OCI-LY3 (cell line): ENCODE results near the gene MCOLN2.

ENCODE experiments used
- H2AFZ ChIP-seq: fragments of 200-600, 300-600 bp; shearing (Covaris generic); 2 replicates; pipeline ENCODE4 v1.6.0; 2014; ENCODE audit warnings: antibody characterized with exemption, low read depth, low read length
- H3K27ac ChIP-seq: fragments of 200-600, 300-600 bp; sonication (generic); 2 replicates; pipeline ENCODE4 v1.5.1; 2014; ENCODE audit warnings: mild to moderate bottlenecking, low read length, moderate library complexity, mixed read lengths
- H3K27me3 ChIP-seq: fragments of 200-600, 300-600 bp; sonication (generic); 2 replicates; pipeline ENCODE4 v1.6.1; 2014; ENCODE audit warnings: low read depth, low read length, mixed read lengths
- H3K36me3 ChIP-seq: fragments of 200-600, 300-600 bp; sonication (generic); replicated peaks from 2 replicates; pipeline ENCODE3; 2014; ENCODE audit warnings: low read depth, low read length, mixed read lengths
- H3K4me1 ChIP-seq: fragments of 300-600, 200-600 bp; sonication (generic); 2 replicates; pipeline ENCODE4 v1.6.1; 2014; ENCODE audit warnings: low read length, mixed read lengths
- H3K4me2 ChIP-seq: fragments of 200-600, 300-600 bp; sonication (generic); 2 replicates; pipeline ENCODE4 v1.6.1; 2014; ENCODE audit warnings: low read length, mixed read lengths
- H3K4me3 ChIP-seq: fragments of 300-600, 200-600 bp; sonication (generic); 2 replicates; pipeline ENCODE4 v1.5.1; 2014; ENCODE audit warnings: antibody characterized with exemption, mild to moderate bottlenecking, low read length, moderate library complexity
- H3K79me2 ChIP-seq: fragments of 300-600, 200-600 bp; shearing (Covaris generic); 2 replicates; pipeline ENCODE4 v1.6.1; 2014; ENCODE audit warnings: mild to moderate bottlenecking, low read length, mixed read lengths
- H3K9ac ChIP-seq: fragments of 300-600, 200-600 bp; shearing (Covaris generic); 2 replicates; pipeline ENCODE4 v1.6.0; 2014; ENCODE audit warnings: mild to moderate bottlenecking, low read length, moderate library complexity
- H3K9me3 ChIP-seq: fragments of 200-600, 300-600 bp; shearing (Covaris generic); 2 replicates; pipeline ENCODE4 v1.6.1; 2014; ENCODE audit warnings: low read length, mixed read lengths; ENCODE audit not compliant: insufficient read depth
- H4K20me1 ChIP-seq: fragments of 200-600, 300-600 bp; sonication (generic); 2 replicates; pipeline ENCODE4 v1.6.1; 2016; ENCODE audit warnings: low read length, mixed read lengths; ENCODE audit not compliant: insufficient read depth
- EZH2phosphoT487 ChIP-seq: fragments of 200-600 bp; shearing (Covaris generic); IDR thresholded peaks from 2 replicates; pipeline ENCODE4 v1.6.1; 2018; ENCODE audit warnings: antibody characterized with exemption, mixed run types, low read depth
- TF ChIP-seq, protein P1 (sequence below): fragments of 200-600, 300-600 bp; sonication (generic); IDR thresholded peaks from 2 replicates; pipeline ENCODE4 v1.5.1; 2014; ENCODE audit warnings: antibody characterized with exemption, low read length, low read depth

Gene MCOLN2

DNA sequence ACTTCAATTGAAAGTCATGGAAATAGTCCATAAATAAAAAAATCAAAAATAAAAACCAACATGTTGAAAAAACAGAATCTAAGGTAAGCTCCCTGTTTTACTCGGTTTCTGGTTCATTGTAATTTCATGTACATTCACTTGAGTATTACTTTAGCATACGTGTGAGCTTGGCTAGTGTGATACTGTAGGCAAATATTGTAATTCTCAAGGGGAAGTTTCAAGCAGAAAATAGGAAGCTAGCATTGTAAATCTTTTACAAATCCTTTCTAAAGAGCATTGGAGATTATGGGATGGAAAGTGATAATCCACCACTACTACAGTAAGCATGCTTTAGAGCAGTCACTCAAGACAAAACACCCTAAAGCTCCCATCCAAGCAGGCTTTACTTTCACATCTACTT lies 100.6 kb downstream of the MCOLN2 start:
- peaks cover 11% of the 10 kb centered on the region for H3K4me1 ChIP-seq
- no peak overlapping the region for H2AFZ ChIP-seq
- TF ChIP-seq, protein P1, sequence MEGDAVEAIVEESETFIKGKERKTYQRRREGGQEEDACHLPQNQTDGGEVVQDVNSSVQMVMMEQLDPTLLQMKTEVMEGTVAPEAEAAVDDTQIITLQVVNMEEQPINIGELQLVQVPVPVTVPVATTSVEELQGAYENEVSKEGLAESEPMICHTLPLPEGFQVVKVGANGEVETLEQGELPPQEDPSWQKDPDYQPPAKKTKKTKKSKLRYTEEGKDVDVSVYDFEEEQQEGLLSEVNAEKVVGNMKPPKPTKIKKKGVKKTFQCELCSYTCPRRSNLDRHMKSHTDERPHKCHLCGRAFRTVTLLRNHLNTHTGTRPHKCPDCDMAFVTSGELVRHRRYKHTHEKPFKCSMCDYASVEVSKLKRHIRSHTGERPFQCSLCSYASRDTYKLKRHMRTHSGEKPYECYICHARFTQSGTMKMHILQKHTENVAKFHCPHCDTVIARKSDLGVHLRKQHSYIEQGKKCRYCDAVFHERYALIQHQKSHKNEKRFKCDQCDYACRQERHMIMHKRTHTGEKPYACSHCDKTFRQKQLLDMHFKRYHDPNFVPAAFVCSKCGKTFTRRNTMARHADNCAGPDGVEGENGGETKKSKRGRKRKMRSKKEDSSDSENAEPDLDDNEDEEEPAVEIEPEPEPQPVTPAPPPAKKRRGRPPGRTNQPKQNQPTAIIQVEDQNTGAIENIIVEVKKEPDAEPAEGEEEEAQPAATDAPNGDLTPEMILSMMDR = no peak
- TF ChIP-seq EZH2phosphoT487 = no peak
- H3K27ac ChIP-seq = no peak overlapping the region
- H3K4me2 ChIP-seq = peak overlapping the region; percentile 18
- no peaks in the 10 kb centered on the region for H3K79me2 ChIP-seq
- H4K20me1 ChIP-seq = no peaks in the 10 kb centered on the region
- no peak overlapping the region for H3K9ac ChIP-seq
- no peaks in the 10 kb centered on the region for H3K9me3 ChIP-seq
- H3K36me3 ChIP-seq = no peaks in the 10 kb centered on the region
- H3K27me3 ChIP-seq = no peaks in the 10 kb centered on the region
- H3K4me3 ChIP-seq = no peak overlapping the region

DNA sequence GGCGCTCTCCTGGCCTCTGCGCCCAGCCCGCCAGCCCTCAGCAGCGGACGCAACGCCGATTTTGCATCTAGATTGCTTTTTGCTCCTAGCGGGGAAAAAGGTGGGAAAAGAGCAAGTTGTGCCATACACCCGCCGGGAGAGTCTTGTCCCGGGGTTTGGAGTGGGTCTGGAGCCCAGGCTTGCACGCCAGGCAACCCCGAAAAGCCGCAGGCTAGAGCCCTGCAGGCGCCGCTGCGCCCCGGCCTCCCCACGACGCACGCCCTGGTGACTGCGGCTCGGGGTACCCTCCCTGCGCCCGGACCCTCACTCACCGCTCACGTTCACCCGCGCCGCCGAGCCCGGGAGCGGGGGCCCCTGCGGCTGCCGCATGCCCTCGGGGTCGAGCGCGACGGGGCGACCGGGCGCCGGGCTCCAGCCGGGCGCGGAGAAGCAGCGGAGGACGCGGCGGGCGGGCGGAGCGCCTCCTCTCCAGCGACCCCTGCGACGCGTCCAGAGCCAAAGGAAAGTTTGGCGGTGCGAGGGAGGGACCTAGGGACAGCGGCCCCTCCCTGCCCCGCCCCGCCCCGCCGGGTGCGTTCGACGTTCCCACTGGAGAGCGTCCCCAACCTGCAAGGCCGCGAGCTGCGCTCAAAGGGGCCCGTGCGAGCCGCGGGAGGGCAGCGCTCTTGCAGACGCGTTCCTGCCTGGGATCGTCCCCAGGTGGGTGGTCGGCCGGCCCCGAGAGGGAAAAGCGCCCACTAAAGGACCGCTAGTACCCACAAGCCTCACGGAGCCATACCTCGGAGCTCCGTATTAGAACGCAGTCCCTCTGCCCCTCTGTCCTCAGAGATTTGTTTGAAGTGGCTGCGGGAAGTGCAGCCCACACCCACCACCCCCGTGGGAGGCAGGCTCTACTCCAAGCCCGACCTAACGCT lies 104.0 kb downstream of the MCOLN2 start, which contains the start of gene LPAR3:
LPAR3 (minus strand) TSS at position 502 of the 914 bp plus-strand sequence. CDS start 27,086 bp downstream, outside the sequence.
- TF ChIP-seq EZH2phosphoT487 = no peak
- TF ChIP-seq, protein P1 = no peak
- Histone ChIP-seq H3K36me3 (no peaks in the 10 kb centered on the region), H2AFZ (no peak within 1 kb of the TSS), H3K4me2 (no peak within 1 kb of the TSS), H3K9ac (no peak within 1 kb of the TSS), H3K4me3 (no peak within 1 kb of the TSS), H4K20me1 (no peaks in the 10 kb centered on the region), H3K27ac (no peak within 1 kb of the TSS), H3K79me2 (no peaks in the 10 kb centered on the region), H3K4me1 (peaks cover 11% of the 10 kb centered on the region), H3K27me3 (no peaks in the 10 kb centered on the region), H3K9me3 (no peaks in the 10 kb centered on the region)

DNA sequence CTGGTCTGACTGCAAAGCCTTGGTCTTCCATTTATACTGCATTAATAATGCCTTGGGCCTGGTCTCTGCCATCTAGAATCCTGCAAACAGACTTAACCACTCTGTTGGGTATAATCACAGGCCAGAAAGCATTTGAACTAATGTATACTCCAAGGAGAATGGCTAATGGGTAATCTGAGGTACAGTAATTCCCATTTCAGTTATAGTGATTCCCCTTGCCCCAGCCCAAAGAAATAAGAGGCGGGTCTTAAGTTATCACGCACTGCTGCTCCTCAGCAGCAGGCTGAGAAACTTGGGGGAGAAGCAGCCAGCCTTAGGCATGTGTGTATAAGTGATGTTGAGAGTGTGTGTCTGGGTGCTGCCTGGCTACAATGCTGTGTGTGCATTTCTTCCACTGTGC lies 106.3 kb downstream of the MCOLN2 start:
- Histone ChIP-seq H3K4me2 (no peak overlapping the region), H3K4me3 (no peak overlapping the region), H3K9me3 (no peaks in the 10 kb centered on the region), H3K9ac (no peak overlapping the region), H3K79me2 (no peaks in the 10 kb centered on the region), H3K27me3 (no peaks in the 10 kb centered on the region), H4K20me1 (no peaks in the 10 kb centered on the region), H2AFZ (no peak overlapping the region), H3K27ac (no peak overlapping the region), H3K36me3 (no peaks in the 10 kb centered on the region), H3K4me1 (no peaks in the 10 kb centered on the region)
- TF ChIP-seq, protein P1 = no peak

DNA sequence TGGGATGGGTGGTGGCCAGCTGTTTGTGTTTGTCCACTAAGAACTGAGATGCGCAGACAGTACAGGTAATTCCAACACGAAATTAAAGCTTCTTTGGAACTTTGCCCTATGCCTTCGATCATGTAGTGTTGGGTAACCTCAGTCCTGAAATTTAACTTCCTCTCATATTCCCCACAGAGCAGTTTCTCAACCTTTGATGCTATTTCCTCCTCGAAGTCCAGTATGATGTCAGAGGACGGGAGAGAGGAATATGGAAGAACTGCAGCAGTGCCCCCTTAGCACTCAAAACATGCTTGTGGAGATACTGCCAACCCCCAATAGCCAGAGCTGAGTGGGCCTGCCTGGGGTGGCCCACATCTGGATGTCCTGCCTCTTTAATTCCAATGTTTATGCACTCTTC lies 107.5 kb downstream of the MCOLN2 start:
- H3K27ac ChIP-seq = no peak overlapping the region
- no peaks in the 10 kb centered on the region for H3K79me2 ChIP-seq
- no peaks in the 10 kb centered on the region for H3K9me3 ChIP-seq
- no peaks in the 10 kb centered on the region for H4K20me1 ChIP-seq
- H3K36me3 ChIP-seq = no peaks in the 10 kb centered on the region
- no peak overlapping the region for H3K4me3 ChIP-seq
- H3K27me3 ChIP-seq = no peaks in the 10 kb centered on the region
- no peak overlapping the region for H3K9ac ChIP-seq
- H3K4me1 ChIP-seq = no peaks in the 10 kb centered on the region
- no peak overlapping the region for H2AFZ ChIP-seq
- TF ChIP-seq, protein P1 = no peak
- TF ChIP-seq EZH2phosphoT487 = no peak
- H3K4me2 ChIP-seq = no peak overlapping the region
